HepG2 (cell line): ENCODE results near the gene ARHGAP5. TPM values are rescaled to one million over a fixed set of nuclear protein-coding genes. Genes with fewer than 3 reads are reported as not detected.
A peak's percentile ranks its signal among the peaks of the same experiment; 100 is the strongest.

Experiments
- ATAC-seq: fragments of 200-7000 bp; cut with Tn5 transposase; 3 replicates; pipeline ENCODE4 v1.9.1; 2020; ENCODE audit warnings: mild to moderate bottlenecking, moderate library complexity
- BruUV-seq: library from RNA; stranded (reverse); fragments of 400-500 nt; replicated peaks from 2 replicates; lab custom pipeline; 2021; lab: Mats Ljungman, UMichigan
- CTCF ChIA-PET: fragments of 300-600 bp; formaldehyde crosslinking; extraction: SDS; loops from one replicate; lab custom pipeline; 2021; ENCODE audit warnings: low total read pairs, inconsistent platforms, low intra/inter-chr PET ratio; lab: Yijun Ruan, JAX
- POLR2A ChIA-PET: fragments of 350-600 bp; sonication (Branson Sonifier 250); formaldehyde crosslinking; loops from one replicate; lab custom pipeline; 2020; ENCODE audit warnings: antibody characterized with exemption, inconsistent platforms; lab: Yijun Ruan, JAX
- DNase-seq: peaks from one replicate; pipeline ENCODE4 v3.0.0-alpha.2; 2015; ENCODE audit warnings: low spot score
- FAIRE-seq: peaks from 3 replicates; lab custom pipeline; 2011; peaks lifted over from hg19 to GRCh38; lab: Jason Lieb, UNC
- H2AFZ ChIP-seq: one replicate; pipeline ENCODE4 v1.6.1; 2011; ENCODE audit warnings: low read length, inconsistent platforms
- H3K27ac ChIP-seq: fragments of 300-600 bp; 3 replicates; pipeline ENCODE4 v1.8.0; 2011; ENCODE audit warnings: mixed run types, mild to moderate bottlenecking, mixed read lengths, low read length, inconsistent platforms; ENCODE audit not compliant: insufficient read depth; ENCODE audit errors: extremely low read length
- H3K27me3 ChIP-seq, 2 experiments: fragments of 200-600 bp in 1 of 2; 2 replicates in 1 of 2; 3 replicates in 1 of 2; pipeline versions ENCODE4 v1.6.0 to v1.8.0; 2011; ENCODE audit warnings: low read length in 2 of 2, mild to moderate bottlenecking in 2 of 2, moderate library complexity in 2 of 2, inconsistent platforms in 1 of 2; ENCODE audit not compliant: insufficient read depth in 2 of 2, control insufficient read depth in 1 of 2
- H3K36me3 ChIP-seq, 2 experiments: fragments of 200-600 bp in 1 of 2; replicated peaks in 1 of 2; 2 replicates in 1 of 2; 3 replicates in 1 of 2; pipeline versions ENCODE4 v1.5.1 to v1.8.0; 2011; ENCODE audit warnings: low read length in 2 of 2, inconsistent platforms in 1 of 2; ENCODE audit not compliant: insufficient read depth in 2 of 2, control insufficient read depth in 1 of 2
- H3K4me1 ChIP-seq: 2 replicates; pipeline ENCODE4 v1.5.1; 2012; ENCODE audit warnings: low read length, inconsistent platforms; ENCODE audit not compliant: insufficient read depth
- H3K4me2 ChIP-seq: 2 replicates; pipeline ENCODE4 v1.6.0; 2011; ENCODE audit warnings: low read depth, low read length, inconsistent platforms
- H3K4me3 ChIP-seq, 3 experiments: fragments of 200-600 bp in 1 of 3; sonication (generic), shearing (Covaris generic) in 1 of 3; replicated peaks in 1 of 3; 2 replicates each; pipeline ENCODE4 v1.5.1; 2011 to 2016; ENCODE audit warnings: low read length in 3 of 3, inconsistent platforms in 2 of 3, low read depth in 2 of 3, mild to moderate bottlenecking in 2 of 3, control low read depth in 1 of 3, mixed read lengths in 1 of 3; ENCODE audit not compliant: insufficient read depth in 1 of 3
- H3K79me2 ChIP-seq: one replicate; pipeline ENCODE4 v1.6.1; 2011; ENCODE audit warnings: low read length, inconsistent platforms; ENCODE audit not compliant: insufficient read depth
- H3K9ac ChIP-seq: 2 replicates; pipeline ENCODE4 v1.6.0; 2011; ENCODE audit warnings: mild to moderate bottlenecking, low read depth, low read length, inconsistent platforms; ENCODE audit not compliant: insufficient read depth
- H3K9me3 ChIP-seq: 2 replicates; pipeline ENCODE4 v1.5.1; 2012; ENCODE audit warnings: mild to moderate bottlenecking, low read length
- H4K20me1 ChIP-seq: 2 replicates; pipeline ENCODE4 v1.6.0; 2011; ENCODE audit warnings: inconsistent platforms, mild to moderate bottlenecking, low read length, moderate library complexity; ENCODE audit not compliant: insufficient read depth
- CBX5 ChIP-seq: sonication (generic); formaldehyde crosslinking; IDR thresholded peaks from 2 replicates; pipeline ENCODE4 v1.4.0; 2020; ENCODE audit warnings: missing genetic modification reagents, borderline replicate concordance
- MAFF ChIP-seq: IDR thresholded peaks from 2 replicates; pipeline ENCODE4 v1.6.1; 2011; ENCODE audit warnings: low read depth, low read length, improper control_type of control experiment
- MTERF4 ChIP-seq: sonication (generic); formaldehyde crosslinking; IDR thresholded peaks from 2 replicates; pipeline ENCODE4 v1.8.0; 2023; ENCODE audit warnings: mild to moderate bottlenecking, missing genetic modification reagents
- NCOA5 ChIP-seq: sonication (generic); formaldehyde crosslinking; IDR thresholded peaks from 2 replicates; pipeline ENCODE4 v1.4.0; 2020; ENCODE audit warnings: missing genetic modification reagents
- U2AF1 ChIP-seq: fragments of 200-400 bp; formaldehyde crosslinking; optimal IDR thresholded peaks from 2 replicates; pipeline ENCODE3; 2017; ENCODE audit warnings: mild to moderate bottlenecking, low read depth, low read length
- YEATS4 ChIP-seq: sonication (generic); formaldehyde crosslinking; IDR thresholded peaks from 2 replicates; pipeline ENCODE4 v1.4.0; 2020; ENCODE audit warnings: missing genetic modification reagents, borderline replicate concordance
- ZBTB1 ChIP-seq: sonication (generic); formaldehyde crosslinking; IDR thresholded peaks from 2 replicates; pipeline ENCODE4 v1.4.0; 2020; ENCODE audit warnings: missing genetic modification reagents, borderline replicate concordance
- ZBTB38 ChIP-seq: sonication (generic); formaldehyde crosslinking; IDR thresholded peaks from 2 replicates; pipeline ENCODE4 v1.5.1; 2020; ENCODE audit warnings: mild to moderate bottlenecking, missing genetic modification reagents
- ZNF256 ChIP-seq: sonication (generic); formaldehyde crosslinking; conservative IDR thresholded peaks from 2 replicates; pipeline ENCODE4 v1.4.0; 2020; ENCODE audit warnings: missing genetic modification reagents
- WGBS: methylation state at CpG from one replicate; pipeline ENCODE4 v1.1.6; 2017; ENCODE audit warnings: low lambda C conversion rate; 5-methylcytosine and 5-hydroxymethylcytosine counted together
- in situ Hi-C: cut with HindIII; loops from 2 replicates; pipeline ENCODE4 v1.10.0; 2017; ENCODE audit warnings: low pct_unique_long_range_greater_than_20kb; ENCODE audit not compliant: extremely low pct_ligation_motif_present
- intact Hi-C: fragments of 100-400 bp; cut with micrococcal nuclease; formaldehyde crosslinking; loops from one replicate; pipeline ENCODE4 v1.10.0; 2022; ENCODE audit not compliant: unreplicated experiment
- polyA plus RNA-seq, 8 experiments: library from polyadenylated mRNA; depleted of rRNA in 3 of 8; stranded (reverse) in 7 of 8; unstranded in 1 of 8; fragments of >200 nt; fragmentation: Illumina TruSeq in 4 of 8; extraction: Trizol in 4 of 8; gene quantifications; 2 replicates each; pipeline versions ENCODE4 v1.2.1 to v1.2.3, GENCODE V29; 2011 to 2016; ENCODE audit warnings: low read depth in 4 of 8, missing spikeins in 1 of 8, mixed read lengths in 1 of 8; ENCODE audit not compliant: insufficient read depth in 1 of 8
- total RNA-seq, 5 experiments: library from RNA; depleted of rRNA; stranded (reverse); fragments of >200 nt; fragmentation: Illumina TruSeq; extraction: Trizol; gene quantifications; 2 replicates each; pipeline ENCODE4 v1.2.3, GENCODE V29; 2016; ENCODE audit warnings: low read depth in 1 of 5
- TF ChIP-seq, protein P1 (sequence below): sonication (generic); formaldehyde crosslinking; IDR thresholded peaks from 2 replicates; pipeline ENCODE4 v1.5.1; 2020; ENCODE audit warnings: missing genetic modification reagents, mild to moderate bottlenecking, borderline replicate concordance
- TF ChIP-seq, protein P2 (sequence below), 2 experiments: sonication (generic) in 1 of 2; formaldehyde crosslinking in 1 of 2; IDR thresholded peaks; 2 replicates each; pipeline versions ENCODE4 v1.6.1 to v1.9.0; 2014 to 2022; ENCODE audit warnings: antibody characterized with exemption in 1 of 2, borderline replicate concordance in 1 of 2, inconsistent platforms in 1 of 2, low read depth in 1 of 2, missing genetic modification reagents in 1 of 2
- TF ChIP-seq, protein P3 (sequence below): sonication (generic); formaldehyde crosslinking; IDR thresholded peaks from 2 replicates; pipeline ENCODE4 v1.8.0; 2022; ENCODE audit warnings: low read depth, missing genetic modification reagents

The ARHGAP5 gene
- total and polyA plus RNA-seq, 2 of the 13 experiments (the other 11 are each of a cell fraction or from before 2014, with no cell fraction given) = 33.7 to 144 TPM

GRCh38 chr14:32167907-32168306 is 90.8 kb downstream of the ARHGAP5 start (continued):
- TF ChIP-seq, protein P1, sequence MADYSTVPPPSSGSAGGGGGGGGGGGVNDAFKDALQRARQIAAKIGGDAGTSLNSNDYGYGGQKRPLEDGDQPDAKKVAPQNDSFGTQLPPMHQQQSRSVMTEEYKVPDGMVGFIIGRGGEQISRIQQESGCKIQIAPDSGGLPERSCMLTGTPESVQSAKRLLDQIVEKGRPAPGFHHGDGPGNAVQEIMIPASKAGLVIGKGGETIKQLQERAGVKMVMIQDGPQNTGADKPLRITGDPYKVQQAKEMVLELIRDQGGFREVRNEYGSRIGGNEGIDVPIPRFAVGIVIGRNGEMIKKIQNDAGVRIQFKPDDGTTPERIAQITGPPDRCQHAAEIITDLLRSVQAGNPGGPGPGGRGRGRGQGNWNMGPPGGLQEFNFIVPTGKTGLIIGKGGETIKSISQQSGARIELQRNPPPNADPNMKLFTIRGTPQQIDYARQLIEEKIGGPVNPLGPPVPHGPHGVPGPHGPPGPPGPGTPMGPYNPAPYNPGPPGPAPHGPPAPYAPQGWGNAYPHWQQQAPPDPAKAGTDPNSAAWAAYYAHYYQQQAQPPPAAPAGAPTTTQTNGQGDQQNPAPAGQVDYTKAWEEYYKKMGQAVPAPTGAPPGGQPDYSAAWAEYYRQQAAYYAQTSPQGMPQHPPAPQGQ (CRISPR knock-in tag) = no peak
- TF ChIP-seq NCOA5 (no peak), MAFF (peak; percentile 24; the same call in 1 of the 2 replicates), CBX5 (CRISPR knock-in tag) (no peak), ZNF256 (no peak)

GRCh38 chr14:32169191-32169590 is 92.1 kb downstream of the ARHGAP5 start:
- Histone ChIP-seq H2AFZ (no peak overlapping the region), H3K4me3 (no peak overlapping the region), H4K20me1 (no peaks in the 10 kb centered on the region), H3K79me2 (no peaks in the 10 kb centered on the region), H3K4me1 (no peaks in the 10 kb centered on the region), H3K27ac (no peak overlapping the region), H3K27me3 (no peaks in the 10 kb centered on the region), H3K36me3 (no peaks in the 10 kb centered on the region), H3K9me3 (no peaks in the 10 kb centered on the region), H3K4me2 (no peak overlapping the region), H3K9ac (no peak overlapping the region)
- no TSS peak for BruUV-seq
- in situ Hi-C loops = no loop called here
- CTCF ChIA-PET = no interaction called here
- WGBS = 84% methylated on average over 3 of the region's 3 CpGs
- ATAC-seq = no peak
- POLR2A ChIA-PET = no interaction called here
- intact Hi-C loops = no loop called here
- no peak for FAIRE-seq
- DNase-seq = no peak
- TF ChIP-seq YEATS4 (CRISPR knock-in tag) (no peak), ZBTB38 (CRISPR knock-in tag) (no peak), ZBTB1 (CRISPR knock-in tag) (no peak), MTERF4 (CRISPR knock-in tag) (no peak), U2AF1 (no peak)
- TF ChIP-seq, protein P2, sequence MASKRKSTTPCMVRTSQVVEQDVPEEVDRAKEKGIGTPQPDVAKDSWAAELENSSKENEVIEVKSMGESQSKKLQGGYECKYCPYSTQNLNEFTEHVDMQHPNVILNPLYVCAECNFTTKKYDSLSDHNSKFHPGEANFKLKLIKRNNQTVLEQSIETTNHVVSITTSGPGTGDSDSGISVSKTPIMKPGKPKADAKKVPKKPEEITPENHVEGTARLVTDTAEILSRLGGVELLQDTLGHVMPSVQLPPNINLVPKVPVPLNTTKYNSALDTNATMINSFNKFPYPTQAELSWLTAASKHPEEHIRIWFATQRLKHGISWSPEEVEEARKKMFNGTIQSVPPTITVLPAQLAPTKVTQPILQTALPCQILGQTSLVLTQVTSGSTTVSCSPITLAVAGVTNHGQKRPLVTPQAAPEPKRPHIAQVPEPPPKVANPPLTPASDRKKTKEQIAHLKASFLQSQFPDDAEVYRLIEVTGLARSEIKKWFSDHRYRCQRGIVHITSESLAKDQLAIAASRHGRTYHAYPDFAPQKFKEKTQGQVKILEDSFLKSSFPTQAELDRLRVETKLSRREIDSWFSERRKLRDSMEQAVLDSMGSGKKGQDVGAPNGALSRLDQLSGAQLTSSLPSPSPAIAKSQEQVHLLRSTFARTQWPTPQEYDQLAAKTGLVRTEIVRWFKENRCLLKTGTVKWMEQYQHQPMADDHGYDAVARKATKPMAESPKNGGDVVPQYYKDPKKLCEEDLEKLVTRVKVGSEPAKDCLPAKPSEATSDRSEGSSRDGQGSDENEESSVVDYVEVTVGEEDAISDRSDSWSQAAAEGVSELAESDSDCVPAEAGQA (IDR thresholded peaks at IDR 0.05; ENCODE audit: low read depth) = no peak
- TF ChIP-seq, protein P2 (CRISPR knock-in tag; IDR thresholded peaks at IDR 0.05; ENCODE audit: borderline replicate concordance) = no peak
- TF ChIP-seq, protein P3, sequence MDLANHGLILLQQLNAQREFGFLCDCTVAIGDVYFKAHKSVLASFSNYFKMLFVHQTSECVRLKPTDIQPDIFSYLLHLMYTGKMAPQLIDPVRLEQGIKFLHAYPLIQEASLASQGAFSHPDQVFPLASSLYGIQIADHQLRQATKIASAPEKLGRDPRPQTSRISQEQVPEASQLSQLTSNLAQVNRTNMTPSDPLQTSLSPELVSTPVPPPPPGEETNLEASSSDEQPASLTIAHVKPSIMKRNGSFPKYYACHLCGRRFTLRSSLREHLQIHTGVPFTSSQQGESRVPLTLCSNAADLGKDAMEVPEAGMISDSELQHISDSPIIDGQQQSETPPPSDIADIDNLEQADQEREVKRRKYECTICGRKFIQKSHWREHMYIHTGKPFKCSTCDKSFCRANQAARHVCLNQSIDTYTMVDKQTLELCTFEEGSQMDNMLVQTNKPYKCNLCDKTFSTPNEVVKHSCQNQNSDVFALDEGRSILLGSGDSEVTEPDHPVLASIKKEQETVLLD = no peak
